Heart left ventricle (tissue), 16 donors: ENCODE data around the gene YRDC. TPM values are rescaled to one million over a fixed set of nuclear protein-coding genes. Genes with fewer than 3 reads are reported as not detected.
A peak's percentile ranks its signal among the peaks of the same experiment; 100 is the strongest.

Experiments used
- ATAC-seq, 4 donors: fragments of 200-7000 bp; cut with Tn5 transposase; one replicate each; pipeline ENCODE4 v1.9.1; 2020 to 2022; ENCODE audit warnings: moderate library complexity in 4 of 4, mild to moderate bottlenecking in 3 of 4, moderate number of reproducible peaks in 1 of 4
- DNase-seq, 5 donors: peaks; one replicate each; pipeline ENCODE4 v3.0.0-alpha.2; 2020
- H3K27ac ChIP-seq, 12 donors: fragments of 200-600 bp; sonication (generic) in 4 of 12; one replicate each; pipeline versions ENCODE4 v1.5.0 to v1.8.0; 2016 to 2022; ENCODE audit warnings: mild to moderate bottlenecking in 2 of 12
- H3K27me3 ChIP-seq, 9 donors: fragments of 200-600 bp; sonication (generic) in 2 of 9; one replicate each; pipeline versions ENCODE4 v1.5.1 to v1.8.0; 2016 to 2022; ENCODE audit warnings: mild to moderate bottlenecking in 3 of 9
- H3K36me3 ChIP-seq, 9 donors: fragments of 200-600 bp; sonication (generic) in 2 of 9; one replicate each; pipeline versions ENCODE4 v1.5.0 to v1.8.0; 2018 to 2022; ENCODE audit warnings: mild to moderate bottlenecking in 2 of 9
- H3K4me1 ChIP-seq, 12 donors: fragments of 200-600 bp; sonication (generic) in 4 of 12; one replicate each; pipeline versions ENCODE4 v1.5.0 to v1.8.0; 2016 to 2022; ENCODE audit warnings: mild to moderate bottlenecking in 3 of 12
- H3K4me3 ChIP-seq, 12 donors: fragments of 200-600 bp; sonication (generic) in 4 of 12; one replicate each; pipeline versions ENCODE4 v1.5.0 to v1.8.0; 2017 to 2022; ENCODE audit warnings: mild to moderate bottlenecking in 9 of 12, moderate library complexity in 4 of 12
- H3K9me3 ChIP-seq, 12 donors: fragments of 200-600 bp; sonication (generic) in 4 of 12; one replicate each; pipeline versions ENCODE4 v1.5.0 to v1.8.0; 2016 to 2022; ENCODE audit warnings: mild to moderate bottlenecking in 1 of 12
- CTCF ChIP-seq, 12 donors: fragments of 200-600 bp; sonication (generic) in 4 of 12; IDR thresholded peaks; one replicate each; pipeline versions ENCODE4 v1.5.0 to v1.8.0; 2018 to 2022; ENCODE audit warnings: antibody characterized with exemption in 12 of 12, mild to moderate bottlenecking in 5 of 12
- POLR2A ChIP-seq, 2 donors: fragments of 450-650 bp; IDR thresholded peaks; one replicate each; pipeline ENCODE4 v1.6.1; 2017; ENCODE audit warnings: antibody characterized with exemption in 2 of 2, mild to moderate bottlenecking in 2 of 2, moderate library complexity in 2 of 2
- WGBS, 4 donors: extraction: QIAGEN DNeasy Blood & Tissue Kit in 2 of 4; methylation state at CpG; one replicate each; pipeline versions ENCODE4 v1.1.5 to v1.1.7; 2013 to 2018; 5-methylcytosine and 5-hydroxymethylcytosine counted together
- intact Hi-C, 10 donors: fragments of 100-400 bp; cut with DNase I; formaldehyde crosslinking; loops; one replicate each; pipeline versions ENCODE4 v1.11.1 to v1.14.2; 2022
- polyA plus RNA-seq, 2 donors: library from polyadenylated mRNA; stranded (reverse); fragments of 200-250 nt; gene quantifications; one replicate each; pipeline ENCODE4 v1.2.3, GENCODE V29; 2013
- total RNA-seq, 9 donors: library from RNA; depleted of rRNA in 2 of 9; stranded (reverse); fragments of >200 nt in 2 of 9; fragmentation: NEBNext Ultra II Directional in 3 of 9; extraction: Animal tissue kit (Norgen Biotek cat#: 25700) in 3 of 9; gene quantifications; one replicate each; pipeline versions ENCODE4 v1.1.0 to v1.2.4, GENCODE V29; 2016 to 2023
- donor health status: ischemic (EF 13 %, LVEDD 7.1; RV severe dilation, severe dysfunction).
- donor health status: healthy with polysubstance abuse.
- donor health status: DM: no; HTN: yes; CAD: no.
- donor health status: DM: no; HTN: no; CAD: no.
- donor health status: ischemic (EF 25% LVEDD 6.9; RV normal size, moderate dysfunction).
- donor health status: ischemic (EF 25% LVEDD 5.7; RV mildly dilated, moderate dysfunction).
- donor health status: healthy.
- donor health status: DM: yes; HTN: yes; CAD: no.
- donor health status: ischemic (EF 35%, LVEDD 5.7; RV mildly dilated, moderate dysfunction).
- donor health status: nonischemic (EF 11% LVEDD 7.7; RV severe dilation, severe dysfunction).
- donor health status: DM: yes; HTN: yes; CAD: no.
- donor health status: PGD.
- donor health status: ischemic (EF 29% LVEDD 5.4; RV normal size, mild dysfunction).
- donor health status: nonischemic (EF 23%, LVEDD 6.1; RV moderate dilation, normal function).

The YRDC gene
- total and polyA plus RNA-seq, 11 donors: 2.8 to 21.3 (median 6.1) TPM

DNA sequence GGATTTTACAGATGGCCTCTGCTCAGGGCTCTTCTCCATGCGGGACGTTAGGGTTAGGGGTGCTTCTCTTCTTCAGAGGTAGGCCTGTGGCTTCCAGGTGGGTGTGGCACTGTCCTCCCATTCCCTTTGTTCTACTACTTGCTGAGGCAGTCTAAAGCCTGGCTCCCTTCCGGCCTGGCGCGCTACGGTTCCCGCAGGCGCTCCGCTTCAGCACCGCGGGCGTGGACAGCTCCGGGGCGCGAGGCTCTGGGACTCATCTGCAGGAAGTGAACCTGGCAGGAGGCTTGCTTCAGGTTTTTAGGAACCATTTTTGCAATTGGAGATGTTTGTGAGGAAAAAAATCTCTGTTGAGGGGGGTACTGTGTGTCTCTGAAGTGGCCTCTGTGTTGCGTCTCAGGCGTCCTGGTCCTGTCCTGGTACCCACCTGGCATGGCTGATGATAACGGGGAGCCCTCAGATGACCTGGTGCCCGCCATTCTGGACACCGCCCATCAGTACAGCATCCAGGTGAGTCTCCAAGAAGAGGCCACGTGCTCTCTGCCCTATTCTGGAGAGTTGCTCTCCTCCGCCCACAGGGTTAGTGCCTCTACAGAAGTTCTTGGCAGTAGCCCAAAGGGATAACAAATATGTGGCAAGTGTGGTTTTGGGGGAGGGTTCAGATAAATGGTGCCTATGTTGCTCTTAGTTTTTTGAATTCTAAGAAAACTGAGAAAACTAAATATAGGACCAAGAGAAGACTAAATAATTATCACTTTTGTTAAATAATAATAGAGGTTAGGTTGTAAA is 12.5 kb downstream of the YRDC start:
- Histone ChIP-seq H3K9me3 (no peaks in the 10 kb centered on the region), H3K27me3 (peaks cover 0 to 16% (median 0%) of the 10 kb centered on the region in 9 donors), H3K27ac (no peak overlapping the region), H3K36me3 (peaks cover 0 to 10% (median 4%) of the 10 kb centered on the region in 9 donors), H3K4me1 (peaks cover 0 to 20% (median 13%) of the 10 kb centered on the region in 12 donors), H3K4me3 (peak overlapping the region in 1 of 12 donors; percentile 51)
- 25 to 46% (median 30%) methylated on average over 10 to 22 of the region's 22 CpGs for WGBS, 4 donors
- DNase-seq (peak; percentile 45 to 83 (median 52)), ATAC-seq (peak; percentile 39 to 78 (median 64))
- intact Hi-C loops: loop anchor here in 1 of 10 donors (10.0 kb wide), 1 partner anchor 101 kb away; the partner anchor contains the start of gene CDCA8
- TF ChIP-seq CTCF (IDR thresholded peaks at IDR 0.05) (no peak), POLR2A (IDR thresholded peaks at IDR 0.05) (no peak)

- Histone ChIP-seq H3K9me3 (no peaks in the 10 kb centered on the region), H3K27ac (no peak overlapping the region), H3K4me1 (peaks cover 0 to 20% (median 13%) of the 10 kb centered on the region in 12 donors), H3K36me3 (peaks cover 0 to 2% (median 0%) of the 10 kb centered on the region in 9 donors), H3K27me3 (peaks cover 0 to 16% (median 0%) of the 10 kb centered on the region in 9 donors), H3K4me3 (peak overlapping the region in 10 of 12 donors; percentile 51 to 76 (median 62))
- ATAC-seq (no peak), DNase-seq (peak in 1 of 5 donors; percentile 23)
- TF ChIP-seq CTCF (IDR thresholded peaks at IDR 0.05) (no peak), POLR2A (IDR thresholded peaks at IDR 0.05) (no peak)
- WGBS, 4 donors: 10 to 26% (median 10%) methylated on average over 19 to 59 of the region's 59 CpGs
- intact Hi-C loops: loop anchor here in 1 of 10 donors (10.0 kb wide), 1 partner anchor 100 kb away; the partner anchor contains the start of gene CDCA8
These were observed 13.4 kb downstream of the YRDC start for GRCh38 chr1:37794372-37795339.

DNA sequence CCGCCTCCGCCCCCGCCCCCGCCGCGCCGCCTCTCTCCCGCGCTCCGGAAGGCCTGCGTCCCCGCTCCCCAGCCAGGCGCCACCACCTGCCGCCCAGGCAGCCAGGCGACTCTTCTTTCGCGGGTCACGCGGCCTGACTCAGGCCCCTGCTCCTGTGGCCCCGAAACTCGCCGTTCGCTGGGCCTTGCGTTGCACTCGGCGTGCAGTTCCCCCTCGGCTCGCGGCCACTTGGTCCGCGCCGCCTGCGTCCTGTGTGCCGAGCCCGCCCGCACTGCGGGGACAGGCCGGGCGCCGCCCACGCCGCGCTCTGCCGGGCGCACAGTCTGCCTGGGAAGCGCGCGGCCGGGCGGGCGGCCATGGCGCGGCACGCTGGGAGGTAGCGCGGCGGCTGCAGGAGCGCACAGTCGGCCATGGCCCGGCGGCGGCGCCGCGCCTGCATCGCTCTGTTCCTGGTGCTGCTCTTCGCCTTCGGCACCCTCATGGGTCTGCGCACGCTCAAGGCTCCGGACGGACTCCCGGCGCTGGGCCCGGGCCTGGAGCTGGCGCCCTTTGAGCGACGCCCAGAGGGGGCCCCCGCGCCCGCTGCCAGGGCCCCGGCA is 14.1 kb downstream of the YRDC start, which contains the start of gene MANEAL:
TSS of gene MANEAL (plus strand) at position 75 of the 599 bp plus-strand sequence. CDS start at position 411, 336 bp downstream.
- intact Hi-C loops: loop anchor here in 1 of 10 donors (10.0 kb wide), 1 partner anchor 99 kb away; the partner anchor contains the start of gene CDCA8
- Histone ChIP-seq H3K36me3 (no peaks in the 10 kb centered on the region), H3K9me3 (no peaks in the 10 kb centered on the region), H3K27me3 (peaks cover 0 to 18% (median under 1%) of the 10 kb centered on the region in 9 donors), H3K27ac (no peak within 1 kb of the TSS), H3K4me3 (peak within 1 kb of the TSS; percentile 25 to 76 (median 58)), H3K4me1 (peaks cover 0 to 20% (median 13%) of the 10 kb centered on the region in 12 donors)
- 0 to 1% (median 0%) methylated on average over 14 to 82 of the region's 82 CpGs for WGBS, 4 donors
- DNase-seq: peak; percentile 33 to 67 (median 42)
- peak; percentile 45 to 90 (median 82) for ATAC-seq
- no peak for TF ChIP-seq CTCF (IDR thresholded peaks at IDR 0.05)
- TF ChIP-seq POLR2A (IDR thresholded peaks at IDR 0.05): no peak
